B cell (primary cell): ENCODE measurements around the gene GLCE. TPM values are rescaled to one million over a fixed set of nuclear protein-coding genes. Genes with fewer than 3 reads are reported as not detected.

ENCODE experiments used
- ATAC-seq: fragments of 200-7000 bp; cut with Tn5 transposase; one replicate; pipeline ENCODE4 v1.10.0; 2021; ENCODE audit warnings: low read depth, mild to moderate bottlenecking, moderate number of reproducible peaks, moderate library complexity
- CTCF ChIA-PET: fragments of 350-600 bp; sonication (Branson Sonifier 250); formaldehyde crosslinking; loops from one replicate; lab custom pipeline; 2021; ENCODE audit warnings: antibody characterized with exemption, inconsistent platforms; lab: Charles Lee
- POLR2A ChIA-PET: fragments of 350-600 bp; sonication (Branson Sonifier 250); formaldehyde crosslinking; loops from one replicate; lab custom pipeline; 2021; ENCODE audit warnings: antibody characterized with exemption; lab: Charles Lee
- DNase-seq: peaks from one replicate; pipeline ENCODE4 v3.0.0; 2013
- H2AFZ ChIP-seq: 2 replicates; pipeline ENCODE4 v1.6.1; 2012; ENCODE audit warnings: mild to moderate bottlenecking, low read depth, low read length; ENCODE audit not compliant: insufficient read depth, poor library complexity, severe bottlenecking
- H3K27ac ChIP-seq, 2 donors: 1 replicate in 1 of 2; 2 replicates in 1 of 2; pipeline ENCODE4 v1.5.1; 2012 to 2013; ENCODE audit warnings: low read length in 2 of 2, mild to moderate bottlenecking in 2 of 2, moderate library complexity in 1 of 2
- H3K27me3 ChIP-seq, 4 experiments: fragments of 200-600 bp in 1 of 4; sonication (generic) in 1 of 4; replicated peaks in 1 of 4; 1 replicate in 2 of 4; 2 replicates in 2 of 4; pipeline versions ENCODE4 v1.6.1 to v1.7.0; 2013 to 2016; ENCODE audit warnings: low read length in 3 of 4, mild to moderate bottlenecking in 2 of 4, mixed read lengths in 1 of 4, moderate library complexity in 1 of 4; ENCODE audit not compliant: insufficient read depth in 4 of 4, control insufficient read depth in 3 of 4; ENCODE audit errors: control extremely low read depth in 1 of 4
- H3K36me3 ChIP-seq, 2 experiments: replicated peaks in 1 of 2; 1 replicate in 1 of 2; 2 replicates in 1 of 2; pipeline versions ENCODE4 v1.6.1 to v1.7.1; 2013; ENCODE audit warnings: low read length in 1 of 2; ENCODE audit not compliant: insufficient read depth in 2 of 2, control insufficient read depth in 1 of 2; ENCODE audit errors: control extremely low read depth in 1 of 2, extremely low read depth in 1 of 2
- H3K4me1 ChIP-seq, 2 donors: fragments of 200-600 bp in 1 of 2; sonication (generic) in 1 of 2; 1 replicate in 1 of 2; 2 replicates in 1 of 2; pipeline versions ENCODE4 v1.5.1 to v1.6.1; 2013 to 2017; ENCODE audit warnings: low read length in 2 of 2; ENCODE audit not compliant: control insufficient read depth in 2 of 2, insufficient read depth in 2 of 2
- H3K4me2 ChIP-seq: replicated peaks from 2 replicates; pipeline ENCODE3; 2012; ENCODE audit warnings: mild to moderate bottlenecking, low read depth, low read length; ENCODE audit not compliant: poor library complexity, severe bottlenecking
- H3K4me3 ChIP-seq, 5 experiments: fragments of 200-600 bp in 1 of 5; sonication (generic) in 1 of 5; 1 replicate in 3 of 5; 2 replicates in 2 of 5; pipeline versions ENCODE4 v1.5.1 to v1.7.0; 2011 to 2016; ENCODE audit warnings: low read length in 4 of 5, mild to moderate bottlenecking in 4 of 5, low read depth in 2 of 5, control low read depth in 1 of 5, moderate library complexity in 1 of 5; ENCODE audit not compliant: insufficient read depth in 1 of 5; ENCODE audit errors: control extremely low read depth in 1 of 5, extremely low read depth in 1 of 5
- H3K79me2 ChIP-seq: fragments of 200-600 bp; sonication (generic); one replicate; pipeline ENCODE4 v1.6.0; 2016; ENCODE audit warnings: low read length; ENCODE audit not compliant: control insufficient read depth, insufficient read depth
- H3K9ac ChIP-seq: fragments of 200-600 bp; sonication (generic); 2 replicates; pipeline ENCODE4 v1.6.1; 2017; ENCODE audit warnings: mild to moderate bottlenecking, low read length, moderate library complexity
- H3K9me3 ChIP-seq, 3 donors: one replicate each; pipeline versions ENCODE4 v1.6.1 to v1.7.1; 2013; ENCODE audit warnings: low read length in 2 of 3; ENCODE audit not compliant: control insufficient read depth in 2 of 3, insufficient read depth in 1 of 3; ENCODE audit errors: control extremely low read depth in 1 of 3
- H4K20me1 ChIP-seq: 2 replicates; pipeline ENCODE4 v1.6.0; 2012; ENCODE audit warnings: mild to moderate bottlenecking, low read length; ENCODE audit not compliant: insufficient read depth, control insufficient read depth, poor library complexity, severe bottlenecking
- H3K27ac Mint-ChIP-seq: one replicate; pipeline ENCODE4 v1.8.0; 2021; ENCODE audit warnings: mixed read lengths
- H3K27me3 Mint-ChIP-seq: one replicate; pipeline ENCODE4 v1.8.0; 2021; ENCODE audit warnings: mixed read lengths
- H3K4me1 Mint-ChIP-seq: one replicate; pipeline ENCODE4 v1.8.0; 2021; ENCODE audit warnings: mixed read lengths
- H3K4me3 Mint-ChIP-seq: one replicate; pipeline ENCODE4 v1.8.0; 2021; ENCODE audit warnings: mixed read lengths
- H3K9me3 Mint-ChIP-seq: one replicate; pipeline ENCODE4 v1.8.0; 2022; ENCODE audit warnings: mixed read lengths; ENCODE audit not compliant: insufficient read depth
- EZH2 ChIP-seq: IDR thresholded peaks from 2 replicates; pipeline ENCODE4 v1.6.1; 2012; ENCODE audit warnings: borderline replicate concordance, low read depth, mild to moderate bottlenecking, moderate library complexity, low read length; ENCODE audit not compliant: insufficient read depth, poor library complexity, severe bottlenecking
- WGBS: methylation state at CpG from one replicate; pipeline ENCODE4 v1.1.5; 2013; ENCODE audit warnings: missing lambda C conversion rate; ENCODE audit not compliant: insufficient coverage; 5-methylcytosine and 5-hydroxymethylcytosine counted together
- intact Hi-C: fragments of 100-400 bp; cut with micrococcal nuclease; formaldehyde crosslinking; loops from one replicate; pipeline ENCODE4 v1.10.0; 2022
- polyA plus RNA-seq: library from polyadenylated mRNA; depleted of rRNA; stranded (reverse); fragments of >200 nt; gene quantifications from 2 replicates; pipeline ENCODE4 v1.2.3, GENCODE V29; 2012
- total RNA-seq, 2 donors: library from RNA; stranded (reverse); fragments of 120-200 nt in 1 of 2; gene quantifications; 1 replicate in 1 of 2; 2 replicates in 1 of 2; pipeline versions ENCODE4 v1.2.3 to v1.2.4, GENCODE V29; 2013 to 2022
- TF ChIP-seq, protein P1 (sequence below): fragments of 200-600 bp; IDR thresholded peaks from one replicate; pipeline ENCODE4 v1.8.0; 2022; ENCODE audit warnings: antibody characterized with exemption, mild to moderate bottlenecking

GLCE gene
- total and polyA plus RNA-seq, 2 donors (not counting 1 experiment from before 2014, with no cell fraction given): 3.0 to 5.3 TPM

DNA sequence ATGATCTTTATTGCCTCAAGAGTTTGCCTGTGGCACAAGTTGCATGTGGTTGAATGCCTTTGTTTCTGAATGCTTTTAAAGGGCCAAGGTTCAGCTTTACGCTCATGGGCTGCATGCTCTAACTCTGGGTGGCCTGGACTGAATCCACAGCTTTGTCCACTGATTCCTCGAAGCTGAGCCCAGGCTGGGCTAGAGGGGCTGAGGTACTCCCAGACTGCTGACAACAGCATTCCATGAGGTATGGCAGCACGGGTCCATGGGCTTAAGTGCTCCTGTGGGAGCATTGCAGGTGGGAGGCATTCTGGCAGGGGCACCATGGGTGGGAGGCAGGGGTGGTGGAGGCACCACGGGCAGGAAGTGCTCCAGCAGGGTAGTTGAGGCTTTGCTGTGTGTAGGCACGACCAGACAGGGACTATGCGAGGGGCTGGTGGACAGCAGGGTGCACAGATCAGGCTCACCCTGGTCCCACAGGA is 61.6 kb downstream of the GLCE start:
- Histone ChIP-seq H4K20me1 (no peaks in the 10 kb centered on the region), H3K4me2 (no peak overlapping the region), H3K27ac (no peak overlapping the region), H3K36me3 (no peaks in the 10 kb centered on the region), H3K9ac (no peak overlapping the region), H3K27me3 (no peaks in the 10 kb centered on the region), H3K4me1 (no peaks in the 10 kb centered on the region), H3K79me2 (no peaks in the 10 kb centered on the region), H3K4me3 (no peak overlapping the region), H2AFZ (no peak overlapping the region), H3K9me3 (peaks cover 4 to 17% (median 5%) of the 10 kb centered on the region in 3 donors)
- Mint-ChIP-seq H3K27me3 (peaks cover 3% of the 10 kb centered on the region), H3K4me3 (no peak overlapping the region), H3K27ac (no peak overlapping the region), H3K9me3 (peaks cover 14% of the 10 kb centered on the region), H3K4me1 (no peaks in the 10 kb centered on the region)
- ATAC-seq (no peak), DNase-seq (no peak)
- intact Hi-C loops: no loop called here
- 93% methylated on average over 6 of the region's 6 CpGs for WGBS
- CTCF ChIA-PET: no interaction called here
- TF ChIP-seq, protein P1, sequence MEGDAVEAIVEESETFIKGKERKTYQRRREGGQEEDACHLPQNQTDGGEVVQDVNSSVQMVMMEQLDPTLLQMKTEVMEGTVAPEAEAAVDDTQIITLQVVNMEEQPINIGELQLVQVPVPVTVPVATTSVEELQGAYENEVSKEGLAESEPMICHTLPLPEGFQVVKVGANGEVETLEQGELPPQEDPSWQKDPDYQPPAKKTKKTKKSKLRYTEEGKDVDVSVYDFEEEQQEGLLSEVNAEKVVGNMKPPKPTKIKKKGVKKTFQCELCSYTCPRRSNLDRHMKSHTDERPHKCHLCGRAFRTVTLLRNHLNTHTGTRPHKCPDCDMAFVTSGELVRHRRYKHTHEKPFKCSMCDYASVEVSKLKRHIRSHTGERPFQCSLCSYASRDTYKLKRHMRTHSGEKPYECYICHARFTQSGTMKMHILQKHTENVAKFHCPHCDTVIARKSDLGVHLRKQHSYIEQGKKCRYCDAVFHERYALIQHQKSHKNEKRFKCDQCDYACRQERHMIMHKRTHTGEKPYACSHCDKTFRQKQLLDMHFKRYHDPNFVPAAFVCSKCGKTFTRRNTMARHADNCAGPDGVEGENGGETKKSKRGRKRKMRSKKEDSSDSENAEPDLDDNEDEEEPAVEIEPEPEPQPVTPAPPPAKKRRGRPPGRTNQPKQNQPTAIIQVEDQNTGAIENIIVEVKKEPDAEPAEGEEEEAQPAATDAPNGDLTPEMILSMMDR: no peak
- TF ChIP-seq EZH2: no peak
- POLR2A ChIA-PET: no interaction called here

DNA sequence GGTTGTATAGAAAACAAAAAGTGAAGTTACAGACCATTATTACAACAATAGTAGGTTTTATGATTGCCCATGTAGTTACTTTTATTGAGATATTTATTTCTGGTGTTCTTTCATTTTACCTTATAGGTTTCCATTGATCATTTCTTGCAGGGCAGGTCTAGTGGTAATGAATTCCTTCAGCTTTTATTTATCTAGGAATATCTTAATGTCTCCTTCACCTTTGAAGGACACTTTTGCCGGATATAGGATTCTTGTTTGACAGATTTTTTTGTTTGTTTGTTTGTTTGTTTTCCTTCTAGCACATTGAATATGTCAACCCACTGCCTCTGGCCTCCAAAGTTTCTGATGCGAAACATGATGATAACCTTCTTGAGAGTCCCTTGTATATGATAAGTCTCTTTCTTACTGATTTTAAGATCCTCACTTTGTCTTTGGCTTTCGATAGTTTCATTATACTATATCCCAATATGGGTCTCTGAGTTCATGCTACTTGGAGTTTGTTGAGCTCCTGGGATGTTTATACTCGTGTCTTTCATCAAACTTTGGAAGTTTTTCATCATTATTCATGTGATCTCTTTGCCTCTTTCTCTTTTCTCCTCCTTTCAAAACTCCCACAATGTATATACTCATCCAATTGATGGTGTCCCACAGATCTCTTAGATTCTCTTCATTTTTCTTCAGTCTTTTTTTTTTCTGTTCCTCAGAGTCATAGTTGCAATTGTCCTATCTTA is 62.8 kb downstream of the GLCE start:
- Mint-ChIP-seq H3K27me3 (peaks cover 3% of the 10 kb centered on the region), H3K27ac (no peak overlapping the region), H3K9me3 (peaks cover 14% of the 10 kb centered on the region), H3K4me3 (no peak overlapping the region), H3K4me1 (no peaks in the 10 kb centered on the region)
- Histone ChIP-seq H3K9ac (no peak overlapping the region), H3K36me3 (no peaks in the 10 kb centered on the region), H4K20me1 (no peaks in the 10 kb centered on the region), H3K9me3 (peaks cover 4 to 14% (median 5%) of the 10 kb centered on the region in 3 donors), H3K4me1 (no peaks in the 10 kb centered on the region), H3K79me2 (no peaks in the 10 kb centered on the region), H2AFZ (no peak overlapping the region), H3K27ac (no peak overlapping the region), H3K4me3 (no peak overlapping the region), H3K27me3 (no peaks in the 10 kb centered on the region), H3K4me2 (no peak overlapping the region)
- POLR2A ChIA-PET: no interaction called here
- DNase-seq: no peak
- TF ChIP-seq, protein P1: no peak
- TF ChIP-seq EZH2: no peak
- WGBS: no CpG with 5 or more reads among the region's 4 CpGs
- intact Hi-C loops: no loop called here
- CTCF ChIA-PET: no interaction called here
- no peak for ATAC-seq
